Measurements from ENCODE around the gene CPED1.

The CPED1 gene

DNA sequence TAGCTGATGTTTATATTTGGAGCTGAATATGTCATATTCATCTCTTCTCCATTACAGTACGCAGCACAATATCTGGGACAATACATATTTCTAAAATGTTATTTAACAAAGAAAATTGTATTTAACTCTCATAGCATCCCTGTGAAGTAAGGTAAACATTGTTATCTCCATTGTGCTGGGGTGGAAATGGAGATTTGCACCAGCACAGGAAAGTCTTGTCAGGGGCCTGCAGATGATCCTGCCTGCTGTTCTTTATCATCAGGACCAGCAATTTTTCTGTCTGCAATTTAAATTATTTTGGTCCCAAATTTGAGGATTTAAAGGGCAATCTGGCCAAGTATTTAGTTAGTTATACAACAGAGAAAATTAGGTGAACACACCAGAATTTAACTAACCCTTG, 144.4 kb downstream of the CPED1 start:
- no peak overlapping the region for H4K91ac ChIP-seq (ENCODE audit: low read length)
- H3K4me3 ChIP-seq (ENCODE audit: insufficient read depth in 1 of 2, low read depth in 1 of 2, low read length in 2 of 2): no peak overlapping the region
- H2BK12ac ChIP-seq (ENCODE audit: low read length in 2 of 2): no peak overlapping the region
- no peak overlapping the region for H3K14ac ChIP-seq (ENCODE audit: low read length in 2 of 2)
- peaks cover 0 to 28% of the 10 kb centered on the region in 2 experiments for H3K36me3 ChIP-seq (ENCODE audit: control insufficient read depth in 1 of 2, insufficient read depth in 2 of 2, low read depth in 1 of 2, low read length in 2 of 2)
- H3K18ac ChIP-seq (ENCODE audit: low read depth in 1 of 2, low read length in 2 of 2): no peak overlapping the region
- no peak overlapping the region for H4K8ac ChIP-seq (ENCODE audit: low read length)
- H2BK120ac ChIP-seq (ENCODE audit: low read depth, low read length): no peak overlapping the region
- H3K23ac ChIP-seq (ENCODE audit: low read length in 2 of 2): no peak overlapping the region
- H3K4me2 ChIP-seq (ENCODE audit: low read length, poor library complexity, severe bottlenecking): no peak overlapping the region
- no peak overlapping the region for H3K9ac ChIP-seq (ENCODE audit: low read length)
- H3K79me1 ChIP-seq (replicated peaks; ENCODE audit: low read length, poor library complexity, severe bottlenecking): no peaks in the 10 kb centered on the region
- no peaks in the 10 kb centered on the region for H3K4me1 ChIP-seq (ENCODE audit: control insufficient read depth, insufficient read depth, low read depth, low read length)
- no peaks in the 10 kb centered on the region for H3K27me3 ChIP-seq (ENCODE audit: control insufficient read depth in 1 of 2, insufficient read depth in 1 of 2, low read length in 2 of 2)
- no peak overlapping the region for H3K4ac ChIP-seq (ENCODE audit: low read depth in 1 of 2, low read length in 2 of 2)
- no CpG with 5 or more reads among the region's 1 CpG for WGBS
- no peaks in the 10 kb centered on the region for H3K9me3 ChIP-seq (ENCODE audit: control insufficient read depth, low read length)
- no peak overlapping the region for H2BK15ac ChIP-seq (ENCODE audit: low read depth, poor library complexity, severe bottlenecking)
- no peak overlapping the region for H2BK5ac ChIP-seq (ENCODE audit: low read depth, low read length, poor library complexity, severe bottlenecking)
- no peak overlapping the region for H2AK5ac ChIP-seq (ENCODE audit: low read length, severe bottlenecking)
- no peak overlapping the region for H3K27ac ChIP-seq (ENCODE audit: low read length, poor library complexity, severe bottlenecking)
- DNase-seq: no peak
- H2AFZ ChIP-seq (ENCODE audit: low read depth, low read length): no peak overlapping the region

DNA sequence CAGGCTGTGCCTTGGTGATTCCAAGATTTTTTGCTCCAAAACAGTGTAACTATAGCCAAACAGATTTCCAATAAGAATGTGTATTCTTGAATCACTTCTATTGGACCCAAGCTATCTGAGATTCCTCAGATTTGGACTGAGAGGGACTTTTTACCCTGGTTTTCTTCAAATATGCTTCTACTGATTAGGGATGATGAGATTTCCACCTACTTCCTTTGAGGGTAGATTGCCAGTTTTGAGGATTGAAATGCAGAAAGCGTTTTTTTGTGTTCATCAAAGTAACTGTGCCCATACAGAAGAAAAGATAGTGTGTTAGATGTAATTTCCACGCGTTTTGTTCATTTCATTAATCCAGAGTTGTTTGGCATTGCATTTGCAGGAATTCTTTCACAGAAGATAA, 144.9 kb downstream of the CPED1 start:
- Histone ChIP-seq H3K9me3 (ENCODE audit: control insufficient read depth, low read length) (no peaks in the 10 kb centered on the region), H2BK15ac (ENCODE audit: low read depth, poor library complexity, severe bottlenecking) (no peak overlapping the region), H3K18ac (ENCODE audit: low read depth in 1 of 2, low read length in 2 of 2) (no peak overlapping the region), H3K9ac (ENCODE audit: low read length) (no peak overlapping the region), H3K4ac (ENCODE audit: low read depth in 1 of 2, low read length in 2 of 2) (no peak overlapping the region), H4K8ac (ENCODE audit: low read length) (no peak overlapping the region), H3K4me3 (ENCODE audit: insufficient read depth in 1 of 2, low read depth in 1 of 2, low read length in 2 of 2) (no peak overlapping the region), H4K91ac (ENCODE audit: low read length) (no peak overlapping the region), H3K23ac (ENCODE audit: low read length in 2 of 2) (no peak overlapping the region), H2BK120ac (ENCODE audit: low read depth, low read length) (no peak overlapping the region), H2BK12ac (ENCODE audit: low read length in 2 of 2) (no peak overlapping the region), H3K79me1 (replicated peaks; ENCODE audit: low read length, poor library complexity, severe bottlenecking) (no peaks in the 10 kb centered on the region), H3K14ac (ENCODE audit: low read length in 2 of 2) (no peak overlapping the region), H3K4me1 (ENCODE audit: control insufficient read depth, insufficient read depth, low read depth, low read length) (no peaks in the 10 kb centered on the region), H3K36me3 (ENCODE audit: control insufficient read depth in 1 of 2, insufficient read depth in 2 of 2, low read depth in 1 of 2, low read length in 2 of 2) (peaks cover 0 to 23% of the 10 kb centered on the region in 2 experiments), H2BK5ac (ENCODE audit: low read depth, low read length, poor library complexity, severe bottlenecking) (no peak overlapping the region), H3K27me3 (ENCODE audit: control insufficient read depth in 1 of 2, insufficient read depth in 1 of 2, low read length in 2 of 2) (no peaks in the 10 kb centered on the region), H3K27ac (ENCODE audit: low read length, poor library complexity, severe bottlenecking) (no peak overlapping the region), H2AK5ac (ENCODE audit: low read length, severe bottlenecking) (no peak overlapping the region), H2AFZ (ENCODE audit: low read depth, low read length) (no peak overlapping the region), H3K4me2 (ENCODE audit: low read length, poor library complexity, severe bottlenecking) (no peak overlapping the region)
- WGBS: 82% methylated on average over 3 of the region's 3 CpGs
- no peak for DNase-seq

DNA sequence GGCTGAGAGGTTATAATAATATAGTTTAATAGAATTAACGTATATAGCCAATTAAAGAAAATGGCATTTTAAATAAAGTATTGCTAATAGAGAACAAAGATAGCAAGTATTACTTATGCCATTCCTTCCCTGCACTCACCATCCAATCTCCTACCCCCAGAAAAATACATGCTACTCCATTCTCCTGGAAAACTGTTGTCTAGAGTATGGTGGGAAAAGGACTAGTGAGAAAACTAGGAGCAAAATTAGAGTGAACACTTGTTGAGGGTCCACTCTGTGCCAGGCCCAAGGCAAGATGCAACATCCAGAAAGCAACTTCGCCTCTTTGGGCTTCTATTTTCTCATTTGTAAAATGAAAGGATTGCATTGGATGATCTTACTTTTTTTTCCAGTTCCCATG, 149.1 kb downstream of the CPED1 start:
- DNase-seq: no peak
- H2BK15ac ChIP-seq (ENCODE audit: low read depth, poor library complexity, severe bottlenecking): no peak overlapping the region
- no peaks in the 10 kb centered on the region for H3K27me3 ChIP-seq (ENCODE audit: control insufficient read depth in 1 of 2, insufficient read depth in 1 of 2, low read length in 2 of 2)
- no peak overlapping the region for H3K9ac ChIP-seq (ENCODE audit: low read length)
- no peak overlapping the region for H2BK5ac ChIP-seq (ENCODE audit: low read depth, low read length, poor library complexity, severe bottlenecking)
- no peaks in the 10 kb centered on the region for H3K4me1 ChIP-seq (ENCODE audit: control insufficient read depth, insufficient read depth, low read depth, low read length)
- H3K4me3 ChIP-seq (ENCODE audit: insufficient read depth in 1 of 2, low read depth in 1 of 2, low read length in 2 of 2): no peak overlapping the region
- WGBS: no CpG with 5 or more reads among the region's 2 CpGs
- H3K36me3 ChIP-seq (ENCODE audit: control insufficient read depth in 1 of 2, insufficient read depth in 2 of 2, low read depth in 1 of 2, low read length in 2 of 2): peaks cover 0 to 30% of the 10 kb centered on the region in 2 experiments
- H3K9me3 ChIP-seq (ENCODE audit: control insufficient read depth, low read length): no peaks in the 10 kb centered on the region
- H3K4ac ChIP-seq (ENCODE audit: low read depth in 1 of 2, low read length in 2 of 2): no peak overlapping the region
- no peak overlapping the region for H3K18ac ChIP-seq (ENCODE audit: low read depth in 1 of 2, low read length in 2 of 2)
- no peak overlapping the region for H4K91ac ChIP-seq (ENCODE audit: low read length)
- no peak overlapping the region for H2BK120ac ChIP-seq (ENCODE audit: low read depth, low read length)
- H2AFZ ChIP-seq (ENCODE audit: low read depth, low read length): no peak overlapping the region
- no peak overlapping the region for H4K8ac ChIP-seq (ENCODE audit: low read length)
- no peak overlapping the region for H2AK5ac ChIP-seq (ENCODE audit: low read length, severe bottlenecking)
- no peak overlapping the region for H3K4me2 ChIP-seq (ENCODE audit: low read length, poor library complexity, severe bottlenecking)
- no peak overlapping the region for H3K23ac ChIP-seq (ENCODE audit: low read length in 2 of 2)
- H3K14ac ChIP-seq (ENCODE audit: low read length in 2 of 2): no peak overlapping the region
- H3K79me1 ChIP-seq (replicated peaks; ENCODE audit: low read length, poor library complexity, severe bottlenecking): no peaks in the 10 kb centered on the region
- no peak overlapping the region for H2BK12ac ChIP-seq (ENCODE audit: low read length in 2 of 2)
- no peak overlapping the region for H3K27ac ChIP-seq (ENCODE audit: low read length, poor library complexity, severe bottlenecking)

DNA sequence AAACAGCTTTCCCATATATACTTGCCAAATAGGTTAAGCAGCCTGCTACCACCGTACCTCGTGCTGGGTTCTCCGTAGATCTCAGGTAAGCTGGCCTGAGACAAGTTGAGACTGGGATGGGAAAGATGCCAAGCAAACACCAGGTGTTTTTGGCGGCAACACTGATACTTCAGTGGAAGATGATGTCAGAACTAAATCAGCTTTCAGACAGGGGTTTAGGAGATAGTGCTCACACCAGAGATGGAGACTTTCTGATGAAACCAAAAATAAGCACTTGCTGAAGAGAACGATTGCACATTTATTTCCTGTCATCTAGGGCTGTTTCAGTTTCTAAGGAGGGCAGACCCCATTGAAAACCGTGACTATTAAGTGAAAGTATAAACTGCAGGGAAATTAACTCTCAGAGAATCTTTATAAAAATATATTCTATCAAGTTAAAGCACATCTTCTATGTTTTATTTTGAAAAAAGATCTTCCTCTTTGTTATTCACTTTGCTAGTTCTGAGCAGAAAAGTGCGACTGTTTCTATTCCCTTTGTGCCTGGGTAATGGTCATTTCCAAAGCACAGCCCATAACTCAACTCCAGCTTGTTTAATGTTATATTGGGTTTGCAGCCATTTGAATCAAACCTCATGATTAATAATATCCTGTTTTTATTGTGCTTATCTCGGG, 149.9 kb downstream of the CPED1 start:
- H3K23ac ChIP-seq (ENCODE audit: low read length in 2 of 2): no peak overlapping the region
- H3K4ac ChIP-seq (ENCODE audit: low read depth in 1 of 2, low read length in 2 of 2): no peak overlapping the region
- no peaks in the 10 kb centered on the region for H3K4me1 ChIP-seq (ENCODE audit: control insufficient read depth, insufficient read depth, low read depth, low read length)
- no peak overlapping the region for H3K4me3 ChIP-seq (ENCODE audit: insufficient read depth in 1 of 2, low read depth in 1 of 2, low read length in 2 of 2)
- H2BK5ac ChIP-seq (ENCODE audit: low read depth, low read length, poor library complexity, severe bottlenecking): no peak overlapping the region
- peaks cover 0 to 32% of the 10 kb centered on the region in 2 experiments for H3K36me3 ChIP-seq (ENCODE audit: control insufficient read depth in 1 of 2, insufficient read depth in 2 of 2, low read depth in 1 of 2, low read length in 2 of 2)
- H3K9ac ChIP-seq (ENCODE audit: low read length): no peak overlapping the region
- no peak overlapping the region for H3K18ac ChIP-seq (ENCODE audit: low read depth in 1 of 2, low read length in 2 of 2)
- H3K14ac ChIP-seq (ENCODE audit: low read length in 2 of 2): no peak overlapping the region
- no peak overlapping the region for H2BK15ac ChIP-seq (ENCODE audit: low read depth, poor library complexity, severe bottlenecking)
- H2AFZ ChIP-seq (ENCODE audit: low read depth, low read length): no peak overlapping the region
- no peak overlapping the region for H2AK5ac ChIP-seq (ENCODE audit: low read length, severe bottlenecking)
- H3K9me3 ChIP-seq (ENCODE audit: control insufficient read depth, low read length): no peaks in the 10 kb centered on the region
- H3K27me3 ChIP-seq (ENCODE audit: control insufficient read depth in 1 of 2, insufficient read depth in 1 of 2, low read length in 2 of 2): no peaks in the 10 kb centered on the region
- no peak overlapping the region for H2BK120ac ChIP-seq (ENCODE audit: low read depth, low read length)
- no peak overlapping the region for H2BK12ac ChIP-seq (ENCODE audit: low read length in 2 of 2)
- H4K8ac ChIP-seq (ENCODE audit: low read length): peak overlapping the region; percentile 4
- no peak overlapping the region for H3K4me2 ChIP-seq (ENCODE audit: low read length, poor library complexity, severe bottlenecking)
- no peak overlapping the region for H4K91ac ChIP-seq (ENCODE audit: low read length)
- H3K27ac ChIP-seq (ENCODE audit: low read length, poor library complexity, severe bottlenecking): no peak overlapping the region
- DNase-seq: peak; percentile 14
- 89% methylated on average over 6 of the region's 8 CpGs for WGBS
- no peaks in the 10 kb centered on the region for H3K79me1 ChIP-seq (replicated peaks; ENCODE audit: low read length, poor library complexity, severe bottlenecking)

All from mesenchymal stem cell (in vitro differentiated cells and primary cell).